ENCODE measurements around the gene LGALS7.

LGALS7 gene

GRCh38 chr19:38726761-38727301 is 46.5 kb downstream of the LGALS7 start:
- no peak for DNase-seq (ENCODE audit: low read depth)

- no peak for DNase-seq (ENCODE audit: low read depth)
These were observed 47.0 kb downstream of the LGALS7 start for GRCh38 chr19:38726284-38726673.

- no peak for DNase-seq (ENCODE audit: low read depth)
These were observed 47.6 kb downstream of the LGALS7 start for GRCh38 chr19:38725469-38726283.

GRCh38 chr19:38723990-38724854 is 49.1 kb downstream of the LGALS7 start:
- DNase-seq (ENCODE audit: low read depth) = no peak

GRCh38 chr19:38723606-38723965 is 49.7 kb downstream of the LGALS7 start:
- no peak for DNase-seq (ENCODE audit: low read depth)

GRCh38 chr19:38722947-38723605 is 50.2 kb downstream of the LGALS7 start:
- DNase-seq (ENCODE audit: low read depth) = no peak

GRCh38 chr19:38721979-38722773 is 51.1 kb downstream of the LGALS7 start:
- DNase-seq (ENCODE audit: low read depth) = no peak

GRCh38 chr19:38721496-38721895 is 51.8 kb downstream of the LGALS7 start:
- no peak for DNase-seq (ENCODE audit: low read depth)
